Measurements from ENCODE around the gene MSH4. TPM values are rescaled to one million over a fixed set of nuclear protein-coding genes. Genes with fewer than 3 reads are reported as not detected.

MSH4 gene
- total RNA-seq, 1 donor from 2014 or later, result 0.34 TPM

- no peak overlapping the region for H3K9ac ChIP-seq (ENCODE audit: low read length)
- TF ChIP-seq CTCF (IDR thresholded peaks at IDR 0.05; ENCODE audit: insufficient read depth, low read depth, low read length), result no peak
- TF ChIP-seq EZH2 (IDR thresholded peaks at IDR 0.05; ENCODE audit: insufficient read depth, low read length), result no peak
- Mint-ChIP-seq H3K4me3 (ENCODE audit: unreplicated experiment) (no peak overlapping the region), H3K4me1 (ENCODE audit: low read depth, unreplicated experiment) (no peaks in the 10 kb centered on the region), H3K27ac (ENCODE audit: unreplicated experiment) (no peak overlapping the region), H3K27me3 (ENCODE audit: low read depth, unreplicated experiment) (no peaks in the 10 kb centered on the region), H3K36me3 (ENCODE audit: low read depth, unreplicated experiment) (no peaks in the 10 kb centered on the region), H3K9me3 (ENCODE audit: unreplicated experiment) (no peaks in the 10 kb centered on the region)
- FAIRE-seq, result no peak
- no peak overlapping the region for H3K4me3 ChIP-seq (ENCODE audit: insufficient read depth, low read depth, low read length)
- H3K9me3 ChIP-seq (ENCODE audit: insufficient read depth, low read depth, low read length), result no peaks in the 10 kb centered on the region
- no peak overlapping the region for H3K27ac ChIP-seq (ENCODE audit: low read depth, low read length)
- no peaks in the 10 kb centered on the region for H3K36me3 ChIP-seq (ENCODE audit: insufficient read depth, low read length)
- H3K27me3 ChIP-seq (ENCODE audit: insufficient read depth, low read length), result no peaks in the 10 kb centered on the region
- no peaks in the 10 kb centered on the region for H3K79me2 ChIP-seq (ENCODE audit: insufficient read depth, low read length)
- DNase-seq (ENCODE audit: low read depth), result no peak
- no peaks in the 10 kb centered on the region for H4K20me1 ChIP-seq (ENCODE audit: insufficient read depth, low read length)
- no peak overlapping the region for H2AFZ ChIP-seq (ENCODE audit: low read depth, low read length)
- H3K4me2 ChIP-seq (ENCODE audit: low read length), result no peak overlapping the region
- no peaks in the 10 kb centered on the region for H3K4me1 ChIP-seq (ENCODE audit: insufficient read depth, low read length)
Observed at GRCh38 chr1:75870951-75871350, 74.3 kb downstream of the MSH4 start.

GRCh38 chr1:75879985-75880384 lies 83.3 kb downstream of the MSH4 start:
- no peak overlapping the region for H3K4me2 ChIP-seq (ENCODE audit: low read length)
- DNase-seq (ENCODE audit: low read depth) (no peak), FAIRE-seq (no peak)
- no peaks in the 10 kb centered on the region for H3K9me3 Mint-ChIP-seq (ENCODE audit: unreplicated experiment)
- no peaks in the 10 kb centered on the region for H3K27me3 ChIP-seq (ENCODE audit: insufficient read depth, low read length)
- H3K4me3 ChIP-seq (ENCODE audit: insufficient read depth, low read depth, low read length), result no peak overlapping the region
- no peak overlapping the region for H3K27ac Mint-ChIP-seq (ENCODE audit: unreplicated experiment)
- H3K4me3 Mint-ChIP-seq (ENCODE audit: unreplicated experiment), result no peak overlapping the region
- H3K27me3 Mint-ChIP-seq (ENCODE audit: low read depth, unreplicated experiment), result no peaks in the 10 kb centered on the region
- H3K4me1 ChIP-seq (ENCODE audit: insufficient read depth, low read length), result no peaks in the 10 kb centered on the region
- TF ChIP-seq CTCF (IDR thresholded peaks at IDR 0.05; ENCODE audit: insufficient read depth, low read depth, low read length) (no peak), EZH2 (IDR thresholded peaks at IDR 0.05; ENCODE audit: insufficient read depth, low read length) (no peak)
- no peaks in the 10 kb centered on the region for H4K20me1 ChIP-seq (ENCODE audit: insufficient read depth, low read length)
- no peaks in the 10 kb centered on the region for H3K4me1 Mint-ChIP-seq (ENCODE audit: low read depth, unreplicated experiment)
- H3K79me2 ChIP-seq (ENCODE audit: insufficient read depth, low read length), result no peaks in the 10 kb centered on the region
- H3K36me3 ChIP-seq (ENCODE audit: insufficient read depth, low read length), result no peaks in the 10 kb centered on the region
- H3K9me3 ChIP-seq (ENCODE audit: insufficient read depth, low read depth, low read length), result no peaks in the 10 kb centered on the region
- no peak overlapping the region for H2AFZ ChIP-seq (ENCODE audit: low read depth, low read length)
- H3K27ac ChIP-seq (ENCODE audit: low read depth, low read length), result no peak overlapping the region
- no peaks in the 10 kb centered on the region for H3K36me3 Mint-ChIP-seq (ENCODE audit: low read depth, unreplicated experiment)
- H3K9ac ChIP-seq (ENCODE audit: low read length), result no peak overlapping the region

- no peak for FAIRE-seq
- no peak overlapping the region for H2AFZ ChIP-seq (ENCODE audit: low read depth, low read length)
Observed at GRCh38 chr1:75884437-75884836, 87.8 kb downstream of the MSH4 start.

More at GRCh38 chr1:75884437-75884836, 87.8 kb downstream of the MSH4 start:
- H4K20me1 ChIP-seq (ENCODE audit: insufficient read depth, low read length), result no peaks in the 10 kb centered on the region
- H3K4me3 Mint-ChIP-seq (ENCODE audit: unreplicated experiment), result no peak overlapping the region
- DNase-seq (ENCODE audit: low read depth), result no peak
- no peak overlapping the region for H3K27ac ChIP-seq (ENCODE audit: low read depth, low read length)
- H3K27me3 Mint-ChIP-seq (ENCODE audit: low read depth, unreplicated experiment), result no peaks in the 10 kb centered on the region
- no peaks in the 10 kb centered on the region for H3K79me2 ChIP-seq (ENCODE audit: insufficient read depth, low read length)
- no peaks in the 10 kb centered on the region for H3K27me3 ChIP-seq (ENCODE audit: insufficient read depth, low read length)
- H3K4me2 ChIP-seq (ENCODE audit: low read length), result no peak overlapping the region
- H3K9me3 Mint-ChIP-seq (ENCODE audit: unreplicated experiment), result no peaks in the 10 kb centered on the region
- TF ChIP-seq CTCF (IDR thresholded peaks at IDR 0.05; ENCODE audit: insufficient read depth, low read depth, low read length) (no peak), EZH2 (IDR thresholded peaks at IDR 0.05; ENCODE audit: insufficient read depth, low read length) (no peak)
- no peaks in the 10 kb centered on the region for H3K36me3 Mint-ChIP-seq (ENCODE audit: low read depth, unreplicated experiment)
- H3K27ac Mint-ChIP-seq (ENCODE audit: unreplicated experiment), result no peak overlapping the region
- no peak overlapping the region for H3K4me3 ChIP-seq (ENCODE audit: insufficient read depth, low read depth, low read length)
- H3K4me1 ChIP-seq (ENCODE audit: insufficient read depth, low read length), result no peaks in the 10 kb centered on the region
- no peaks in the 10 kb centered on the region for H3K4me1 Mint-ChIP-seq (ENCODE audit: low read depth, unreplicated experiment)
- H3K9me3 ChIP-seq (ENCODE audit: insufficient read depth, low read depth, low read length), result no peaks in the 10 kb centered on the region
- no peaks in the 10 kb centered on the region for H3K36me3 ChIP-seq (ENCODE audit: insufficient read depth, low read length)
- H3K9ac ChIP-seq (ENCODE audit: low read length), result no peak overlapping the region
